ENCODE measurements around the gene LYRM1. TPM values are rescaled to one million over a fixed set of nuclear protein-coding genes. Genes with fewer than 3 reads are reported as not detected.
"Not testable (repeated sequence)": the region's sequence is repeated elsewhere in the genome, so short reads cannot be mapped to it uniquely, and the experiment has no call there.

Gene LYRM1
- total RNA-seq, 1 donor from 2014 or later = 45.4 TPM

DNA sequence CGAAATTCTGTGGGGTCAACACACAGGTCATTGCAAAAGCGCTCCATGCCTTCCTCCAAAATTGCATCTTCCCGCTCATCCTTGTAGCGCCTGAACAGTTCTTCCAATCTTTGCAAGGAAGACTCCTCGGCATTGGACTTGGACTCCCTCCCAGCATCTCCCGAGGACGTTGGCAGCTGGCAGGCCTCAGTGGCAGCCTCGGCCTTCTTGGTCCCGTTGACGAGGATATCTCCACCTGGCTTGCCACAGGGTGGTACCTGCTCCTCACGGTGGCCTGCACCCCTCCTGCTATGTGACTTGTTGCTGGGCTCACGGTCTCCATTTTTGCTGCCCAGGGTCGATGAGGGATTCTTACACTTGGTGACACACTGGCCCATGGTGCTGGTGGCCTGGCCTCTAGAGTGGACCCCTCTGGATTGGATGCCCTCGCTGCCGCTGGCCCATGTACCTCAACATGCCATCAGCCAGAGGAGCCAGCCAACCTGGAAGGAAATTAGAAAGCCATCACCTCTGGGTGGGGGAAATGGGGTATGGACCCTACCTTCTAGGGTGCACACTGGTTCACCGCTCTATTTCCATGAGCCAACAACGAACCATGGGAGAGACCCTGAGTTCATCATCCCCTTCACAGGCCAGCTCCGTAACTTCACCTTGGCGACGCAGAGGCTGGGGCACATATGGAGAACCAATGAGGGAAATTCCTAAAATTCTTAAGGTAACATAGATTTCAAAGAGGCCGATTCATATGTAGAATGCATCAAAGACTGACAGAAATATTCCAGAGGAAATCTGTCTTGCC lies 38.2 kb upstream of the LYRM1 start:
- H3K9me3 ChIP-seq (replicated peaks) = no peaks in the 10 kb centered on the region
- no peaks in the 10 kb centered on the region for H3K27me3 ChIP-seq (ENCODE audit: low read depth)
- no peak for DNase-seq
- TF ChIP-seq, protein P1, sequence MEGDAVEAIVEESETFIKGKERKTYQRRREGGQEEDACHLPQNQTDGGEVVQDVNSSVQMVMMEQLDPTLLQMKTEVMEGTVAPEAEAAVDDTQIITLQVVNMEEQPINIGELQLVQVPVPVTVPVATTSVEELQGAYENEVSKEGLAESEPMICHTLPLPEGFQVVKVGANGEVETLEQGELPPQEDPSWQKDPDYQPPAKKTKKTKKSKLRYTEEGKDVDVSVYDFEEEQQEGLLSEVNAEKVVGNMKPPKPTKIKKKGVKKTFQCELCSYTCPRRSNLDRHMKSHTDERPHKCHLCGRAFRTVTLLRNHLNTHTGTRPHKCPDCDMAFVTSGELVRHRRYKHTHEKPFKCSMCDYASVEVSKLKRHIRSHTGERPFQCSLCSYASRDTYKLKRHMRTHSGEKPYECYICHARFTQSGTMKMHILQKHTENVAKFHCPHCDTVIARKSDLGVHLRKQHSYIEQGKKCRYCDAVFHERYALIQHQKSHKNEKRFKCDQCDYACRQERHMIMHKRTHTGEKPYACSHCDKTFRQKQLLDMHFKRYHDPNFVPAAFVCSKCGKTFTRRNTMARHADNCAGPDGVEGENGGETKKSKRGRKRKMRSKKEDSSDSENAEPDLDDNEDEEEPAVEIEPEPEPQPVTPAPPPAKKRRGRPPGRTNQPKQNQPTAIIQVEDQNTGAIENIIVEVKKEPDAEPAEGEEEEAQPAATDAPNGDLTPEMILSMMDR (IDR thresholded peaks at IDR 0.05; ENCODE audit: borderline replicate concordance) = no peak
- peaks cover 9% of the 10 kb centered on the region for H3K36me3 ChIP-seq
- H3K27ac ChIP-seq (replicated peaks) = peak overlapping the region; percentile 85
- H3K4me3 ChIP-seq = no peak overlapping the region
- H3K4me1 ChIP-seq = peaks cover 92% of the 10 kb centered on the region
- intact Hi-C loops (cut with micrococcal nuclease) = loop anchor here (5.0 kb wide), 1 partner anchor 40 kb away; the partner anchor contains the start of genes DCUN1D3 and LYRM1

DNA sequence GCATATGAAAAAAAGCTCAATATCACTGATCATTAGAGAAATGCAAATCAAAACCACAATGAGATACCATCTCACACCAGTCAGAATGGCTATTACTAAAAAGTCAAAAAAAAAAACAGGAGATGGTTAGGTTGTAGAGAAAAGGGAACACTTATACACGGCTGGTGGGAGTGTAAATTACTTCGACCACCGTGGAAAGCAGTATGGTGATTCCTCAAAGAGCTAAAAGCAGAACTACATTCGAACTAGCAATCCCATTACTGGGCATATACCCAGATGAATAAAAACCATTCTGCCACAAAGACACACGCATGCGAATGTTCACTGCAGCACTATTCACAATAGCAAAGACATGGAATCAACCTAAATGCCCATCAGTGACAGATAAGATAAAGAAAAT lies 36.2 kb upstream of the LYRM1 start:
- DNase-seq; H3K4me3 ChIP-seq; H3K27ac ChIP-seq (replicated peaks); H3K36me3 ChIP-seq; H3K27me3 ChIP-seq (ENCODE audit: low read depth); H3K9me3 ChIP-seq (replicated peaks): not testable (repeated sequence)
- peaks cover 99% of the 10 kb centered on the region for H3K4me1 ChIP-seq
- intact Hi-C loops (cut with micrococcal nuclease) = loop anchor here (5.0 kb wide), 1 partner anchor 38 kb away; the partner anchor contains the start of genes DCUN1D3 and LYRM1

DNA sequence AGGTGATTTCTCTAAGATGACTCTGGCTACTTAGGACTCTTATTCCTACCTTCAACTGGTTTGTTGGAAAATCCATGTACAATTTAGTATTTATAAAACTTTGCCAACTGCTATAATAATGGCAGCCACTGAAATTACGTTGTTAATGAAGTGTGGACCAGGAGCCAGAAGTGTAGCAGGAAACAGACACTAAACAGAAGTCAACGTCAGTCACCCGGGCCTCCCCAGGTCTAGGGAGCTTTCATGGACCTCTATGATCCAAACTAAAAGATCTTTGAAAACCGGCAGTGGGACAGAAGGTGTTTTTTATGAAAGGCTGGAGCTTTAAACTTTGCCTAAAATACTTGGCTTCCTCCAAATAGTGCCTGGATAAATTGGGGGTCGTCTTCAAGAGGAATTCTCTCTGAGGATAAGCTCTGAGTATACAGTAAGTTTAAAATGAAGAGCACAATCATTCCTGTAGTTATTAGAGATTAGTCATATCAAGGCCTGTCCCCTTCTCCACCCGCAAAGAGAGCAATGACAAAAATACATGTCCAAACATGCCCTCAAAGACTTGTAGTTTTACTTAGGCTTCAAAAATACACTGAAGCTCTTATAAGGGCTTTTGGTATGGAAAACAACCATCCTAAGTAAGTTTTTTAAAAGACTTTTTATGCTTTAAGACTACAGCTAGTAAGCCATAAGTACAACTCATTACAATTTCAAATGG lies 35.0 kb upstream of the LYRM1 start:
- Histone ChIP-seq H3K9me3 (replicated peaks) (no peaks in the 10 kb centered on the region), H3K27me3 (ENCODE audit: low read depth) (no peaks in the 10 kb centered on the region), H3K27ac (replicated peaks) (peak overlapping the region; percentile 83), H3K4me3 (no peak overlapping the region), H3K4me1 (peaks cover 99% of the 10 kb centered on the region), H3K36me3 (peaks cover 6% of the 10 kb centered on the region)
- no peak for DNase-seq
- intact Hi-C loops (cut with micrococcal nuclease) = no loop called here
- TF ChIP-seq, protein P1 (IDR thresholded peaks at IDR 0.05; ENCODE audit: borderline replicate concordance) = no peak

- TF ChIP-seq, protein P1 (IDR thresholded peaks at IDR 0.05; ENCODE audit: borderline replicate concordance) = no peak
- no peaks in the 10 kb centered on the region for H3K27me3 ChIP-seq (ENCODE audit: low read depth)
- peaks cover 99% of the 10 kb centered on the region for H3K4me1 ChIP-seq
- H3K4me3 ChIP-seq = no peak overlapping the region
- peaks cover 6% of the 10 kb centered on the region for H3K36me3 ChIP-seq
- DNase-seq = no peak
- intact Hi-C loops (cut with micrococcal nuclease) = no loop called here
- H3K27ac ChIP-seq (replicated peaks) = peak overlapping the region; percentile 83
- no peaks in the 10 kb centered on the region for H3K9me3 ChIP-seq (replicated peaks)
Measured at GRCh38 chr16:20866145-20866772, 34.3 kb upstream of the LYRM1 start.

DNA sequence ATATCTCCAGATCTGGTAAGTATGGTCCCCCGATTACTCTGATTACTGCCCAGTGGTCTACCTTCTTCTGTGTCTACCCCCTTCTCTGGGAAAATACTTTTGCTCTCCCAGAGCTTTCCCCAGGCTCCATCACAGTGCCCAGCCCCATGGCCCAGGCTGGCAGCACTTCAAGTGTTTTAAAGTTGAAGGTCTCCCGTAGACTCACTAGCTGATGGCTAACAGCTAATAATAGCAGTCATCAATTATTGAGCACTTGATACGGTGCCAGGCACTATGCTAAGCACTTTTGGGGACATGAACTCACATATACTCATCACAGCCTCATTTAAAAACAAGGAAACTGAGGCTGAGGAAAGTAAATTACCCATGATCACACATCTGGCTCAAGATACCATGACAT lies 33.8 kb upstream of the LYRM1 start:
- peak overlapping the region; percentile 83 for H3K27ac ChIP-seq (replicated peaks)
- no peak overlapping the region for H3K4me3 ChIP-seq
- H3K9me3 ChIP-seq (replicated peaks) = no peaks in the 10 kb centered on the region
- H3K36me3 ChIP-seq = peaks cover 6% of the 10 kb centered on the region
- no peaks in the 10 kb centered on the region for H3K27me3 ChIP-seq (ENCODE audit: low read depth)
- no peak for DNase-seq
- intact Hi-C loops (cut with micrococcal nuclease) = no loop called here
- TF ChIP-seq, protein P1 (IDR thresholded peaks at IDR 0.05; ENCODE audit: borderline replicate concordance) = no peak
- peaks cover 99% of the 10 kb centered on the region for H3K4me1 ChIP-seq

Data from left ventricle myocardium inferior (tissue), 1 donor.